ENCODE results near the gene ATXN1. TPM values are rescaled to one million over a fixed set of nuclear protein-coding genes. Genes with fewer than 3 reads are reported as not detected.

ATXN1 gene
- total and polyA plus RNA-seq, 2 of the 13 experiments (the other 11 are each of a cell fraction or from before 2014, with no cell fraction given) = 20.7 to 39.5 TPM

GRCh38 chr6:16542070-16542469 lies 219.2 kb downstream of the ATXN1 start (continued):
- no peak for TF ChIP-seq AHDC1 (CRISPR knock-in tag; IDR thresholded peaks at IDR 0.05; ENCODE audit: borderline replicate concordance)
- TF ChIP-seq RNF2 (conservative IDR thresholded peaks at IDR 0.05; ENCODE audit: low read depth) = no peak
- TF ChIP-seq ZNF121 (CRISPR knock-in tag; IDR thresholded peaks at IDR 0.05) = no peak
- TF ChIP-seq ZNF572 (CRISPR knock-in tag; IDR thresholded peaks at IDR 0.05) = no peak
- no peak for TF ChIP-seq MTF2 (CRISPR knock-in tag; IDR thresholded peaks at IDR 0.05; ENCODE audit: borderline replicate concordance)
- TF ChIP-seq ZBTB44 (CRISPR knock-in tag; IDR thresholded peaks at IDR 0.05) = no peak
- no peak for TF ChIP-seq RBAK (CRISPR knock-in tag; IDR thresholded peaks at IDR 0.05)
- TF ChIP-seq GABPA (IDR thresholded peaks at IDR 0.05; ENCODE audit: low read depth, low read length) = no peak
- no peak for TF ChIP-seq GABPA (CRISPR knock-in tag; IDR thresholded peaks at IDR 0.05; ENCODE audit: low read depth)
